Adrenal gland (tissue), 5 donors: Measurements from ENCODE around the gene ADK.

Experiments
- POLR2A ChIP-seq, 2 donors: fragments of 450-650 bp; IDR thresholded peaks; one replicate each; pipeline ENCODE4 v1.6.1; 2017; ENCODE audit warnings: antibody characterized with exemption in 2 of 2, mild to moderate bottlenecking in 2 of 2, moderate library complexity in 1 of 2
- TF ChIP-seq, protein P1 (sequence below), 6 experiments: fragments of 450-650 bp in 4 of 6; fragments of 200-600 bp in 2 of 6; sonication (generic) in 1 of 6; IDR thresholded peaks; 1 replicate in 5 of 6; 2 replicates in 1 of 6; pipeline versions ENCODE4 v1.5.1 to v1.8.0; 2016 to 2021; ENCODE audit warnings: antibody characterized with exemption in 6 of 6, mild to moderate bottlenecking in 2 of 6, moderate library complexity in 1 of 6
- donor health status: DM: no; HTN: no; CAD: no.

DNA sequence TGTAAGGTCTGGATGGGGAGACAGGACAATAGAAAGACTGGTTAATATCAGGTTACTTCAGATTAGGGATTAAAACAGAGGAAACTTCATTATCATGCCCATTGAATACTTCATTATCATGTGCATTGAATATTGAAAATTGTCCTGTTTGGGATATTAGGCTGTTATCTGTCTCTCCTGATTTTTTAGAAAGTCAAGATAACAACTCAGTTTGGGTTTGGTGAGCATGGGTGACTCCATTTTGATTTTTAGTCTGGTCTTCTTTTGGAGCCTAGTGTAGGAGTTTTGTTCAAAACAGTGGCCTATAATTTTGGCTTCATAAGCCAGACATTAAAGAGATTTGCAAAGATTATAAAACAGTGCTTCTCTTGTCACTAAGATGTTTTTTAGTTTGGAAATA lies 95.5 kb downstream of the ADK start:
- TF ChIP-seq, protein P1, sequence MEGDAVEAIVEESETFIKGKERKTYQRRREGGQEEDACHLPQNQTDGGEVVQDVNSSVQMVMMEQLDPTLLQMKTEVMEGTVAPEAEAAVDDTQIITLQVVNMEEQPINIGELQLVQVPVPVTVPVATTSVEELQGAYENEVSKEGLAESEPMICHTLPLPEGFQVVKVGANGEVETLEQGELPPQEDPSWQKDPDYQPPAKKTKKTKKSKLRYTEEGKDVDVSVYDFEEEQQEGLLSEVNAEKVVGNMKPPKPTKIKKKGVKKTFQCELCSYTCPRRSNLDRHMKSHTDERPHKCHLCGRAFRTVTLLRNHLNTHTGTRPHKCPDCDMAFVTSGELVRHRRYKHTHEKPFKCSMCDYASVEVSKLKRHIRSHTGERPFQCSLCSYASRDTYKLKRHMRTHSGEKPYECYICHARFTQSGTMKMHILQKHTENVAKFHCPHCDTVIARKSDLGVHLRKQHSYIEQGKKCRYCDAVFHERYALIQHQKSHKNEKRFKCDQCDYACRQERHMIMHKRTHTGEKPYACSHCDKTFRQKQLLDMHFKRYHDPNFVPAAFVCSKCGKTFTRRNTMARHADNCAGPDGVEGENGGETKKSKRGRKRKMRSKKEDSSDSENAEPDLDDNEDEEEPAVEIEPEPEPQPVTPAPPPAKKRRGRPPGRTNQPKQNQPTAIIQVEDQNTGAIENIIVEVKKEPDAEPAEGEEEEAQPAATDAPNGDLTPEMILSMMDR (IDR thresholded peaks at IDR 0.05), result no peak
- no peak for TF ChIP-seq POLR2A (IDR thresholded peaks at IDR 0.05)
